ENCODE measurements around the gene GRIN3B. TPM values are rescaled to one million over a fixed set of nuclear protein-coding genes. Genes with fewer than 3 reads are reported as not detected.
"Not testable (repeated sequence)": the region's sequence is repeated elsewhere in the genome, so short reads cannot be mapped to it uniquely, and the experiment has no call there.

GRIN3B gene
- total RNA-seq, 4 donors from 2014 or later: not detected

DNA sequence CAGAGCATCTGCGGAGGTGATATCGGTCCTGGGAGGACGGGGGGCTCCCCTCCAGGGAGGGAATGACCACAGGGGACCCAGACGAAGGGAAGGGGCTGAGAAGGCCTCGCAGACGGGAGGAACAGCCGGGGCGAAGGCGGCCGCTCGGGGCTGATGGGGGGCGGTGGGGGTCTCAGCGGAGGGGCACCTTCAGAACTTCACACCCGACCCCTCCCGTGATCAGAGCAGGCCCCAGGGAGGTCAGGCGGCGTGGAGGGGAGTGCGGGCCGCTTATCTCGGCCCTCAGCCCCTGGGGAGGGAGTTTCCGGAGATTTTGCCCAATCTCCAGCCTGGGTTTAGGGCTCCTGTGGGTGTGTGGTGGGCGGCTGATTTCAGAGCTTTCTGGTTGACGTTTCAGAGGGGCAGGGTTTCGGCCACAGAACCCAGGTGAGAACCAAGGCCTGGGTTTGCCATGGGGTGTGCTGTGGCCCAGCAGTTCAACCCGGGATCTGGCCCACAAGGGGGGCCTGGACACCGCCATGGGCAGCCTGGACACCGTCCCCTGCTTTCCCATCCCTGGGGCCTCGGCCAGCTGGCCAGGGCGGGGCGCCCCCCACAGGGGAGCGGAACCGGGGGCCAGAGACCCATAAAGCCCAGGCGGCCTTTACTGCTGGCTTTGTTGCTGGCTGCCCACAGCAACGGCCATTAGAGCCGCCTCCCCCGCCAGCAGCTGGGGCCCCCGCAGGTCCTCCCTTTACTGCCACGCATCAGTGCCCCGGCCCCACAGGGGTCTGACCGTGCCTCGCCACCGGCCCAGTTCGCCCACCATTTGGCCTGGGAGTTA is 45.3 kb upstream of the GRIN3B start:
- H3K4me3 ChIP-seq (ENCODE audit: low read depth, poor library complexity, severe bottlenecking): no peak overlapping the region
- TF ChIP-seq POLR2A (IDR thresholded peaks at IDR 0.05): no peak
- TF ChIP-seq, protein P1, sequence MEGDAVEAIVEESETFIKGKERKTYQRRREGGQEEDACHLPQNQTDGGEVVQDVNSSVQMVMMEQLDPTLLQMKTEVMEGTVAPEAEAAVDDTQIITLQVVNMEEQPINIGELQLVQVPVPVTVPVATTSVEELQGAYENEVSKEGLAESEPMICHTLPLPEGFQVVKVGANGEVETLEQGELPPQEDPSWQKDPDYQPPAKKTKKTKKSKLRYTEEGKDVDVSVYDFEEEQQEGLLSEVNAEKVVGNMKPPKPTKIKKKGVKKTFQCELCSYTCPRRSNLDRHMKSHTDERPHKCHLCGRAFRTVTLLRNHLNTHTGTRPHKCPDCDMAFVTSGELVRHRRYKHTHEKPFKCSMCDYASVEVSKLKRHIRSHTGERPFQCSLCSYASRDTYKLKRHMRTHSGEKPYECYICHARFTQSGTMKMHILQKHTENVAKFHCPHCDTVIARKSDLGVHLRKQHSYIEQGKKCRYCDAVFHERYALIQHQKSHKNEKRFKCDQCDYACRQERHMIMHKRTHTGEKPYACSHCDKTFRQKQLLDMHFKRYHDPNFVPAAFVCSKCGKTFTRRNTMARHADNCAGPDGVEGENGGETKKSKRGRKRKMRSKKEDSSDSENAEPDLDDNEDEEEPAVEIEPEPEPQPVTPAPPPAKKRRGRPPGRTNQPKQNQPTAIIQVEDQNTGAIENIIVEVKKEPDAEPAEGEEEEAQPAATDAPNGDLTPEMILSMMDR (IDR thresholded peaks at IDR 0.05): no peak
- WGBS, 2 donors: 86 to 89% methylated on average over 32 to 42 of the region's 43 CpGs
- no peak for DNase-seq (ENCODE audit: low spot score in 2 of 2)
- intact Hi-C loops (cut with DNase I; ENCODE audit: low total_unique reads): no loop called here

- 87 to 90% methylated on average over 54 to 55 of the region's 55 CpGs for WGBS, 2 donors
- TF ChIP-seq POLR2A (IDR thresholded peaks at IDR 0.05): no peak
- TF ChIP-seq, protein P1 (IDR thresholded peaks at IDR 0.05): no peak
- H3K4me3 ChIP-seq (ENCODE audit: low read depth, poor library complexity, severe bottlenecking): no peak overlapping the region
- intact Hi-C loops (cut with DNase I; ENCODE audit: low total_unique reads): no loop called here
- no peak for DNase-seq (ENCODE audit: low spot score in 2 of 2)
These were observed 44.1 kb upstream of the GRIN3B start for GRCh38 chr19:955803-956765.

GRCh38 chr19:956766-957440 is 43.3 kb upstream of the GRIN3B start:
- no peak overlapping the region for H3K4me3 ChIP-seq (ENCODE audit: low read depth, poor library complexity, severe bottlenecking)
- no peak for DNase-seq (ENCODE audit: low spot score in 2 of 2)
- TF ChIP-seq, protein P1 (IDR thresholded peaks at IDR 0.05): no peak
- TF ChIP-seq POLR2A (IDR thresholded peaks at IDR 0.05): no peak
- intact Hi-C loops (cut with DNase I; ENCODE audit: low total_unique reads): no loop called here
- 46 to 68% methylated on average over 20 to 25 of the region's 27 CpGs for WGBS, 2 donors

- DNase-seq (ENCODE audit: low spot score in 2 of 2); intact Hi-C loops (cut with DNase I; ENCODE audit: low total_unique reads); H3K4me3 ChIP-seq (ENCODE audit: low read depth, poor library complexity, severe bottlenecking): not testable (repeated sequence)
- WGBS, 2 donors: 84 to 90% methylated on average over 9 of the region's 9 CpGs
These were observed 42.6 kb upstream of the GRIN3B start for GRCh38 chr19:957578-957977.

- intact Hi-C loops (cut with DNase I; ENCODE audit: low total_unique reads): no loop called here
- TF ChIP-seq POLR2A (IDR thresholded peaks at IDR 0.05): no peak
- no peak for DNase-seq (ENCODE audit: low spot score in 2 of 2)
- no peak overlapping the region for H3K4me3 ChIP-seq (ENCODE audit: low read depth, poor library complexity, severe bottlenecking)
- 79 to 85% methylated on average over 36 of the region's 36 CpGs for whole genome bisulfite sequencing, 2 donors
These were observed 41.0 kb upstream of the GRIN3B start for GRCh38 chr19:958967-959855.

- intact Hi-C loops (cut with DNase I; ENCODE audit: low total_unique reads): no loop called here
- no peak for TF ChIP-seq POLR2A (IDR thresholded peaks at IDR 0.05)
- TF ChIP-seq, protein P1 (IDR thresholded peaks at IDR 0.05): no peak
- DNase-seq (ENCODE audit: low spot score in 2 of 2): no peak
- H3K4me3 ChIP-seq (ENCODE audit: low read depth, poor library complexity, severe bottlenecking): no peak overlapping the region
- WGBS, 2 donors: 64 to 76% methylated on average over 11 to 12 of the region's 12 CpGs
These were observed 40.2 kb upstream of the GRIN3B start for GRCh38 chr19:960020-960419.

All from lower leg skin (tissue), 4 donors.